Measurements from ENCODE around the gene COQ9. TPM values are rescaled to one million over a fixed set of nuclear protein-coding genes. Genes with fewer than 3 reads are reported as not detected.
A peak's percentile ranks its signal among the peaks of the same experiment; 100 is the strongest.

Gene COQ9
- total RNA-seq, 1 experiment from 2014 or later = 32.9 TPM

DNA sequence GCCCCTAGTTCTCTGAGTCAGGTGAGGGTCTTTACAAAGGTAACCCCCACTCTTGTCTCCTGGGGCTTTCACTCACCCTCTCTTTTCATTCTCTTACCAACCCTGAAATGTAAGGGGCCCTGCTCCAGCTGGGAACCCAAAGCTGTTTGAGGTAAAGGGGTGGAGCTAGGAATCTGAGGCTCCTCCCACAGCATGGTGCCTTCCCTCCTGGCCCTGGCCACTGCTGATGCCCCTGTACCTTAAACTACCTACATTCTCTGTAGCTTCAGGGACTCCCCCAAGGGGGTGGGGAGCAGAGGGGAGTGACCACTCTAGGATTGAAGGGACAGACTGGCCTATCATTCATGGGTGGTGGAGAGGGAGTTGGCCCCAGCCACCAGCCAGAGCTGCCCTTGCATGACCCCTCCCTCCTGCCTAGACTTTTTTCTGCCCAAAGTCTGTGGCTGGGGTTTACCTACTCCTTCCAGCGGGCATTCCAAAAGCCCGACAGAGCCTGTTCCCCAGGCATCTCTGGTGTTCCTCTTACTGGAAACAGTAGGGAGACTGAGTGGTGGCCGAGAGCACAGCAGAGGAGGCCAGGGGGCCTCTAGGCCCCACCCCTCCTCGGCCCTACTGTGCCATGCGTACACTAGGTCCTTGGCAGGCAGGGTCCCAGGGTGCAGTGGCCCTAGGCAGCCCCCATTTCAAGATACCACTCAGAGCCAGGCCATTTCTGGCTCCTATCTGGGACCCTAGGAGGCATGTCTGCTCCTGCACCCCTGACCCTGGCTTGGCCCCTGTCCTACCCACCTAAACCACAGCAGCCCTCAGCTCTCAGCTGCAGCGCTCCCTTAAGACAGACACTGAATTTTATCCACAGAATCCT is 29.5 kb downstream of the COQ9 start:
- Histone ChIP-seq H3K79me2 (ENCODE audit: insufficient read depth, low read length) (no peaks in the 10 kb centered on the region), H2BK12ac (ENCODE audit: insufficient read length, low read depth, low read length) (no peak overlapping the region), H3K9me3 (ENCODE audit: control insufficient read depth, low read depth, low read length) (no peaks in the 10 kb centered on the region), H4K5ac (ENCODE audit: insufficient read length, low read depth, low read length) (no peak overlapping the region), H3K4ac (ENCODE audit: low read depth, low read length) (no peak overlapping the region), H2AK5ac (ENCODE audit: insufficient read length, low read length) (no peak overlapping the region), H2BK20ac (ENCODE audit: low read depth, low read length, poor library complexity, severe bottlenecking) (no peak overlapping the region), H3K23ac (ENCODE audit: insufficient read length, low read depth, low read length) (no peak overlapping the region), H4K8ac (replicated peaks; ENCODE audit: insufficient read length, low read depth, low read length) (no peak overlapping the region), H3K56ac (ENCODE audit: insufficient read length, low read depth, low read length) (no peak overlapping the region), H3K4me1 (ENCODE audit: insufficient read depth, low read length) (peaks cover 13% of the 10 kb centered on the region; the same call in 1 of the 2 replicates), H3K27ac (ENCODE audit: insufficient read length, low read depth, low read length) (no peak overlapping the region), H3K23me2 (ENCODE audit: insufficient read length, low read depth, low read length, poor library complexity, severe bottlenecking) (peaks cover 8% of the 10 kb centered on the region), H3K4me2 (ENCODE audit: insufficient read depth, insufficient read length, low read length) (no peak overlapping the region), H4K91ac (ENCODE audit: insufficient read length, low read depth, low read length) (no peak overlapping the region), H3K14ac (ENCODE audit: insufficient read depth, low read length) (no peak overlapping the region), H3K79me1 (ENCODE audit: insufficient read depth, low read depth, low read length, poor library complexity, severe bottlenecking) (no peaks in the 10 kb centered on the region), H3K9ac (ENCODE audit: extremely low read depth, insufficient read length, low read length) (no peak overlapping the region), H3K18ac (ENCODE audit: insufficient read length, low read depth, low read length) (no peak overlapping the region), H2BK120ac (ENCODE audit: low read depth, low read length, poor library complexity, severe bottlenecking) (no peak overlapping the region), H3K27me3 (ENCODE audit: insufficient read depth, low read length) (no peaks in the 10 kb centered on the region), H3T11ph (ENCODE audit: low read length) (no peak overlapping the region), H2AFZ (ENCODE audit: low read length) (no peak overlapping the region), H4K20me1 (ENCODE audit: control insufficient read depth, insufficient read depth, insufficient read length) (no peaks in the 10 kb centered on the region), H2BK5ac (ENCODE audit: insufficient read length, low read length) (no peak overlapping the region), H2BK15ac (ENCODE audit: low read depth, low read length) (no peak overlapping the region)
- peak; percentile 62 for DNase-seq
- WGBS (ENCODE audit: extremely low coverage, insufficient read length, low lambda C conversion rate) = no CpG with 5 or more reads among the region's 6 CpGs
- peaks cover 10% of the 10 kb centered on the region for H3K27me3 Mint-ChIP-seq (ENCODE audit: low read depth)
- peaks cover 5 to 12% (median 8%) of the 10 kb centered on the region in 3 experiments for H3K36me3 Mint-ChIP-seq (ENCODE audit: insufficient read depth in 1 of 3, low read depth in 3 of 3)
- TF ChIP-seq, protein P1, sequence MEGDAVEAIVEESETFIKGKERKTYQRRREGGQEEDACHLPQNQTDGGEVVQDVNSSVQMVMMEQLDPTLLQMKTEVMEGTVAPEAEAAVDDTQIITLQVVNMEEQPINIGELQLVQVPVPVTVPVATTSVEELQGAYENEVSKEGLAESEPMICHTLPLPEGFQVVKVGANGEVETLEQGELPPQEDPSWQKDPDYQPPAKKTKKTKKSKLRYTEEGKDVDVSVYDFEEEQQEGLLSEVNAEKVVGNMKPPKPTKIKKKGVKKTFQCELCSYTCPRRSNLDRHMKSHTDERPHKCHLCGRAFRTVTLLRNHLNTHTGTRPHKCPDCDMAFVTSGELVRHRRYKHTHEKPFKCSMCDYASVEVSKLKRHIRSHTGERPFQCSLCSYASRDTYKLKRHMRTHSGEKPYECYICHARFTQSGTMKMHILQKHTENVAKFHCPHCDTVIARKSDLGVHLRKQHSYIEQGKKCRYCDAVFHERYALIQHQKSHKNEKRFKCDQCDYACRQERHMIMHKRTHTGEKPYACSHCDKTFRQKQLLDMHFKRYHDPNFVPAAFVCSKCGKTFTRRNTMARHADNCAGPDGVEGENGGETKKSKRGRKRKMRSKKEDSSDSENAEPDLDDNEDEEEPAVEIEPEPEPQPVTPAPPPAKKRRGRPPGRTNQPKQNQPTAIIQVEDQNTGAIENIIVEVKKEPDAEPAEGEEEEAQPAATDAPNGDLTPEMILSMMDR (conservative IDR thresholded peaks at IDR 0.05) = no peak
- no peaks in the 10 kb centered on the region for H3K9me3 Mint-ChIP-seq
- H3K27ac Mint-ChIP-seq = peak overlapping the region in 1 of 3 experiments; percentile 54; a peak in 1 of 7 replicates
- peaks cover 34 to 59% of the 10 kb centered on the region in 2 experiments for H3K4me1 Mint-ChIP-seq
- H3K4me3 Mint-ChIP-seq = peak overlapping the region in 1 of 2 experiments; percentile 63; a peak in 2 of 5 replicates

Measured in H9 (cell line).